HUES64 (cell line): ENCODE results near the gene BSG.

Experiments used
- H3K27ac ChIP-seq: 2 replicates; pipeline ENCODE4 v1.7.0; 2013; ENCODE audit warnings: low read depth, low read length, inconsistent platforms
- H3K27me3 ChIP-seq: 2 replicates; pipeline ENCODE4 v1.6.1; 2013; ENCODE audit warnings: mild to moderate bottlenecking, low read length; ENCODE audit not compliant: insufficient read depth
- H3K36me3 ChIP-seq: 2 replicates; pipeline ENCODE4 v1.6.1; 2013; ENCODE audit warnings: mild to moderate bottlenecking, low read length; ENCODE audit not compliant: insufficient read depth
- H3K4me1 ChIP-seq: 2 replicates; pipeline ENCODE4 v1.6.1; 2013; ENCODE audit warnings: mild to moderate bottlenecking, low read length, moderate library complexity; ENCODE audit not compliant: insufficient read depth
- H3K4me3 ChIP-seq: 2 replicates; pipeline ENCODE4 v1.5.1; 2013; ENCODE audit warnings: mild to moderate bottlenecking, low read length, moderate library complexity
- H3K9ac ChIP-seq: 2 replicates; pipeline ENCODE4 v1.6.1; 2013; ENCODE audit warnings: mild to moderate bottlenecking, low read depth, low read length
- H3K9me3 ChIP-seq: 2 replicates; pipeline ENCODE4 v1.6.1; 2013; ENCODE audit warnings: low read depth, low read length; ENCODE audit not compliant: insufficient read depth
- WGBS: fragments of 150-250, 120-280 bp; methylation state at CpG from one replicate; pipeline ENCODE4 v1.1.7; 2013; ENCODE audit warnings: missing lambda C conversion rate; 5-methylcytosine and 5-hydroxymethylcytosine counted together

BSG gene

DNA sequence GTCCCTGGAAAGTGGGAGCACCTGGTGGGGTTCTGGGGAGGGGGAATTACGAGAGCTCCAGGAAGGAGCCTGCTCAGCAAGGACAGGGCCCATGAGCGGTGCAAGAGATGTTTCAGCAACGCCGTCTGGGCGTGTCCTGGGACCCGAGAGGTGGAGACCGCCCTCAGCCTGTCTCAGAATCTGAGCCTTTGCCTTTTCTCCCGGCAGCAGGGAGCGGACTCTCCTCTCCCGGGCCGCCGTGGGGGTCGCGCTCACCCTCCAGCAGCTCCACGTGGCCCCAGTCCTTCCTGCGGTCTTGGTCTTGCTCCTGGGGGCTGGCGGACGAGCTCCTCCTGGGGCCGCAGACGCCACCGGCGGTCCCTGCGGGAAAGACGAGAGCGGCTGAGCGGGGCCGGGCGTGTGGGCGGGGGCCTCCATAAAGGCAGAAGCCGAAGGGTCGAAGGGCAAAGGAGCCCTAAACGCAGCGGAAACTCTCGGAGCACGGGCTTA lies 60.2 kb downstream of the BSG start:
- peak overlapping the region; percentile 100 for H3K4me3 ChIP-seq
- H3K9me3 ChIP-seq, result no peaks in the 10 kb centered on the region
- peak overlapping the region; percentile 65 for H3K27ac ChIP-seq
- 2% methylated on average over 35 of the region's 35 CpGs for WGBS
- H3K27me3 ChIP-seq, result peaks cover 7% of the 10 kb centered on the region
- H3K9ac ChIP-seq, result peak overlapping the region; percentile 94
- no peaks in the 10 kb centered on the region for H3K4me1 ChIP-seq
- peaks cover 27% of the 10 kb centered on the region for H3K36me3 ChIP-seq
